HG03159 (cell line): ENCODE measurements around the gene ENTR1.

Experiments
- ATAC-seq: cut with Tn5 transposase; IDR thresholded peaks from one replicate; pipeline ENCODE4 v1.9.1; 2021; ENCODE audit warnings: mild to moderate bottlenecking, moderate library complexity; ENCODE audit not compliant: unreplicated experiment

The ENTR1 gene

GRCh38 chr9:136410500-136411287 is at the start of gene ENTR1, which contains the start of gene PMPCA:
Gene ENTR1 (minus strand): TSS chr9:136410614. CDS start chr9:136410397, 217 bp downstream.
Gene PMPCA (plus strand): TSS chr9:136410658. CDS start chr9:136410669, 11 bp downstream.
- peak; percentile 81 for ATAC-seq

- no peak for ATAC-seq
Observed at GRCh38 chr9:136459425-136459824, 49.0 kb upstream of the ENTR1 start.

- no peak for ATAC-seq
Observed at GRCh38 chr9:136457326-136457725, 46.9 kb upstream of the ENTR1 start.

GRCh38 chr9:136456258-136456657 is 45.8 kb upstream of the ENTR1 start:
- ATAC-seq = no peak

GRCh38 chr9:136455043-136456002 is 44.9 kb upstream of the ENTR1 start:
- ATAC-seq = no peak

- ATAC-seq = no peak
Observed at GRCh38 chr9:136454026-136454796, 43.8 kb upstream of the ENTR1 start.

- no peak for ATAC-seq
Observed at GRCh38 chr9:136453326-136453725, 42.9 kb upstream of the ENTR1 start.

GRCh38 chr9:136451221-136451877 is 40.9 kb upstream of the ENTR1 start:
- ATAC-seq = no peak

GRCh38 chr9:136448655-136449054 is 38.2 kb upstream of the ENTR1 start:
- no peak for ATAC-seq

- no peak for ATAC-seq
Observed at GRCh38 chr9:136447173-136447778, 36.9 kb upstream of the ENTR1 start.

- no peak for ATAC-seq
Observed at GRCh38 chr9:136445799-136446198, 35.4 kb upstream of the ENTR1 start.

- ATAC-seq = no peak
Observed at GRCh38 chr9:136444102-136444501, 33.7 kb upstream of the ENTR1 start.

GRCh38 chr9:136443687-136444086 is 33.3 kb upstream of the ENTR1 start:
- no peak for ATAC-seq

GRCh38 chr9:136443087-136443486 is 32.7 kb upstream of the ENTR1 start:
- no peak for ATAC-seq

- ATAC-seq = no peak
Observed at GRCh38 chr9:136442265-136442664, 31.9 kb upstream of the ENTR1 start.

- ATAC-seq = no peak
Observed at GRCh38 chr9:136441681-136442245, 31.3 kb upstream of the ENTR1 start.

GRCh38 chr9:136441191-136441680 is 30.8 kb upstream of the ENTR1 start:
- no peak for ATAC-seq

GRCh38 chr9:136439481-136440408 is 29.3 kb upstream of the ENTR1 start, which contains the start of gene INPP5E:
Gene INPP5E (minus strand): TSS chr9:136439845. CDS start chr9:136439419, 426 bp downstream.
- peak; percentile 55 for ATAC-seq
